ENCODE data around the gene MACROD2. TPM values are rescaled to one million over a fixed set of nuclear protein-coding genes. Genes with fewer than 3 reads are reported as not detected.

The MACROD2 gene
- total and polyA plus RNA-seq, 9 donors, result 3.7 to 25.5 (median 7.8) TPM

DNA sequence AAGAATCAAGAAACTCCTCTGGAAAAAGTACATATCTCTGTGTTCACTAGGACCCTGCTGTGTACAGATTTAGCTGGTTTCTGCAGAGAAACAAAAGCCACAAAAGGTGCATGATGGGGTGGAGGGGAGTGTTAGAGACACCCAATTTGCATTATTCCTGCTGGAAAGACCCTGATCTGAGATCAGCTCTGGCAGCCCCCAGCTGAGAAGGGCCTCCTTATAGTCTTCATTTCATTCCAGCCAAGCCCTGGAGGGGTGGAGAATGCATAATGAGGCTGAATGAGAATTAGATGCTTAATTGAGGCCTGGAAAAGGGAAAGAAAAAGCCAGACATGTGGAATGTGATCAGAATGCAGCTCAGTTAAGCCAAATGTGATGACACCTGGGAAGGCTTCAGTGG, 2032.4 kb downstream of the MACROD2 start:
- Histone ChIP-seq H3K4me1 (ENCODE audit: insufficient read depth) (no peaks in the 10 kb centered on the region), H3K4me3 (no peak overlapping the region), H3K27ac (no peak overlapping the region), H3K9me3 (no peaks in the 10 kb centered on the region), H3K36me3 (no peaks in the 10 kb centered on the region), H3K27me3 (no peaks in the 10 kb centered on the region)
- TF ChIP-seq POLR2A (IDR thresholded peaks at IDR 0.05) (no peak), EP300 (IDR thresholded peaks at IDR 0.05) (no peak)
- TF ChIP-seq, protein P1, sequence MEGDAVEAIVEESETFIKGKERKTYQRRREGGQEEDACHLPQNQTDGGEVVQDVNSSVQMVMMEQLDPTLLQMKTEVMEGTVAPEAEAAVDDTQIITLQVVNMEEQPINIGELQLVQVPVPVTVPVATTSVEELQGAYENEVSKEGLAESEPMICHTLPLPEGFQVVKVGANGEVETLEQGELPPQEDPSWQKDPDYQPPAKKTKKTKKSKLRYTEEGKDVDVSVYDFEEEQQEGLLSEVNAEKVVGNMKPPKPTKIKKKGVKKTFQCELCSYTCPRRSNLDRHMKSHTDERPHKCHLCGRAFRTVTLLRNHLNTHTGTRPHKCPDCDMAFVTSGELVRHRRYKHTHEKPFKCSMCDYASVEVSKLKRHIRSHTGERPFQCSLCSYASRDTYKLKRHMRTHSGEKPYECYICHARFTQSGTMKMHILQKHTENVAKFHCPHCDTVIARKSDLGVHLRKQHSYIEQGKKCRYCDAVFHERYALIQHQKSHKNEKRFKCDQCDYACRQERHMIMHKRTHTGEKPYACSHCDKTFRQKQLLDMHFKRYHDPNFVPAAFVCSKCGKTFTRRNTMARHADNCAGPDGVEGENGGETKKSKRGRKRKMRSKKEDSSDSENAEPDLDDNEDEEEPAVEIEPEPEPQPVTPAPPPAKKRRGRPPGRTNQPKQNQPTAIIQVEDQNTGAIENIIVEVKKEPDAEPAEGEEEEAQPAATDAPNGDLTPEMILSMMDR (IDR thresholded peaks at IDR 0.05), result no peak
- intact Hi-C loops (cut with DNase I), result no loop called here
- no peak for DNase-seq

DNA sequence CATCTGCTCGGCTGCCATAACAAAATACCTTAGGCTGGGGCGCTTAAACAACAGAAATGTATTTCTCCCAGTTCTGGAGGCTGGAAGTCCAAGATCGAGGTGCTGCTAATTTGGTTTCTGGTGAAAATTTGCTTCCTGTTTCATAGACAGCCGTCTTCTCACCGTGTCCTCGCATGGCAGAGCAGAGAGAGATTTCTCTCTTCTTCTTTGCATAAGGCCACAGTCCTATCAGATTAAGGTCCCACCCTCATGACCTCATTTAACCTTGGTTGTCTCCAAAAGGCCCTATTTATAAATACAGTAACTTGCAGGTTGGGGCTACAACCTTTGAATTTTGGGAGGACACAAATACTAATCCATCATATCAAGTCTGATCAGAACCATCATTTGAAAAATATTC, 2033.6 kb downstream of the MACROD2 start:
- H3K9me3 ChIP-seq, result no peaks in the 10 kb centered on the region
- no peaks in the 10 kb centered on the region for H3K36me3 ChIP-seq
- DNase-seq, result no peak
- no peaks in the 10 kb centered on the region for H3K4me1 ChIP-seq (ENCODE audit: insufficient read depth)
- no peak overlapping the region for H3K27ac ChIP-seq
- no peak overlapping the region for H3K4me3 ChIP-seq
- no peak for TF ChIP-seq POLR2A (IDR thresholded peaks at IDR 0.05)
- no peak for TF ChIP-seq EP300 (IDR thresholded peaks at IDR 0.05)
- TF ChIP-seq, protein P1 (IDR thresholded peaks at IDR 0.05), result no peak
- intact Hi-C loops (cut with DNase I), result no loop called here
- 92 to 98% (median 96%) methylated on average over 6 of the region's 6 CpGs for WGBS, 3 donors
- no peaks in the 10 kb centered on the region for H3K27me3 ChIP-seq

DNA sequence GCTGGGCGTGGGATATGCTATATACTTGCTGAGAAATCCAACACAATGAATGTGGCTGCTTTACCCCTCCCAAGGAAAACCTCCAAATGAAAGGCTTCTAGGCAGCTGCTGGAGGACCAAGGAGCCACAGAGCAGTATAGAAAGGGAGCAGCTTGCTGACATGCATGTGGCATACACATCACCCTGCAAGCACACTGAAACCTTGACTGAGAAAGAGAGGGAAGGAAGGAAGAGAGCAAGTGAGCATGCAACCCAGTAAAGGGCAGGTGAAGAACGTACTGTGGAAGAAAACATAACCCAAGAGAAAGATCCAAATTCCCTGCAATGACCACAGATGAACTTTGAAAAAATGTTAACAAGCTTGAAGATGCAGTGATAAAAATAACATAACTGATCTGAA, 2034.9 kb downstream of the MACROD2 start:
- Histone ChIP-seq H3K9me3 (no peaks in the 10 kb centered on the region), H3K4me1 (ENCODE audit: insufficient read depth) (no peaks in the 10 kb centered on the region), H3K4me3 (no peak overlapping the region), H3K36me3 (no peaks in the 10 kb centered on the region), H3K27ac (no peak overlapping the region), H3K27me3 (no peaks in the 10 kb centered on the region)
- no peak for DNase-seq
- TF ChIP-seq, protein P1 (IDR thresholded peaks at IDR 0.05), result no peak
- TF ChIP-seq POLR2A (IDR thresholded peaks at IDR 0.05) (no peak), EP300 (IDR thresholded peaks at IDR 0.05) (no peak)
- 49 to 69% (median 62%) methylated on average over 2 of the region's 2 CpGs for WGBS, 3 donors
- intact Hi-C loops (cut with DNase I), result no loop called here

DNA sequence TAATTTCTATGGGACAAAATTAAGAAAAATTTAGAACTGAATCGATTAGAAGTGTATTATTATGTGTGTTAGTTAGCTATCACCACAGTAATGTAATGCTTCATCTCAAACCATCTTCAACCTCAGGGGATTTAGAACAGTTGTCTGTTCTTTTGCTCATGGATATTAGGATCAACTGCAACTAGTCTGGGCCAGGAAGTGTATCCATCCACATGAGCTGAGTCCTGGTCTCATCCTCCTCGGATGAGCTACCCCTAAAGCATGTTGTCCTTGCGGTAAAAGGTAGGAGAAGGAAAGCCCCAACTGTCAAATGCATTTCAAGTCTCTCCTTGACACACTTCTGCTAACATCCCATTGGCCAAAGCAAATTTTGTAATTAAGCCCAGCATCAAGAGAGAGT, 2040.3 kb downstream of the MACROD2 start:
- Histone ChIP-seq H3K27me3 (no peaks in the 10 kb centered on the region), H3K4me3 (no peak overlapping the region), H3K36me3 (no peaks in the 10 kb centered on the region), H3K9me3 (no peaks in the 10 kb centered on the region), H3K27ac (no peak overlapping the region), H3K4me1 (ENCODE audit: insufficient read depth) (no peaks in the 10 kb centered on the region)
- DNase-seq, result no peak
- intact Hi-C loops (cut with DNase I), result no loop called here
- TF ChIP-seq, protein P1 (IDR thresholded peaks at IDR 0.05), result no peak
- TF ChIP-seq POLR2A (IDR thresholded peaks at IDR 0.05), result no peak
- TF ChIP-seq EP300 (IDR thresholded peaks at IDR 0.05), result no peak
- WGBS, 3 donors, result 89 to 96% (median 90%) methylated on average over 3 of the region's 3 CpGs

DNA sequence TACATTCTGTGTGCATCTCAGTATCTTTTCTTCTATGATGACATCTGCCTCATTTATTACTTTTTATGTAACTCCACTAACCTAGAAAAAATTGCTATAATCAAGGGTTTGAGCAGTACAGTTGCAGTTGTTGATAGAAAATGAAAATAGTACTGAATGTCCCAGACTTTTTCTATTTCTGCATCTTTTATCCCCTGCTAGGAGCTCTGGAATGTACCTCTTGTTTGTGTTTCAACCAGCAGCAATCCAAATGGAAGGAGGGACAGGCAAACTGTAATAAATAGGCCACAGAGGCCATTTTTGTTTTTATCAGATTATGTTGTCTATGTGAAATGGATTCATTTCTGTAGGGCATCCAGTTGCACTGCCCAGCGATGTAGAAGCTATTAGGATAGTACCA, 2041.0 kb downstream of the MACROD2 start:
- no peaks in the 10 kb centered on the region for H3K36me3 ChIP-seq
- H3K27ac ChIP-seq, result no peak overlapping the region
- H3K4me1 ChIP-seq (ENCODE audit: insufficient read depth), result no peaks in the 10 kb centered on the region
- H3K4me3 ChIP-seq, result no peak overlapping the region
- DNase-seq, result no peak
- intact Hi-C loops (cut with DNase I), result no loop called here
- WGBS, 3 donors, result 85 to 97% (median 97%) methylated on average over 1 of the region's 1 CpG
- H3K27me3 ChIP-seq, result no peaks in the 10 kb centered on the region
- H3K9me3 ChIP-seq, result no peaks in the 10 kb centered on the region
- TF ChIP-seq POLR2A (IDR thresholded peaks at IDR 0.05), result no peak

All from ovary (tissue), 9 donors.